Measurements from ENCODE around the gene CLCA2. TPM values are rescaled to one million over a fixed set of nuclear protein-coding genes. Genes with fewer than 3 reads are reported as not detected.

CLCA2 gene
- total RNA-seq, 1 experiment from 2014 or later: not detected

DNA sequence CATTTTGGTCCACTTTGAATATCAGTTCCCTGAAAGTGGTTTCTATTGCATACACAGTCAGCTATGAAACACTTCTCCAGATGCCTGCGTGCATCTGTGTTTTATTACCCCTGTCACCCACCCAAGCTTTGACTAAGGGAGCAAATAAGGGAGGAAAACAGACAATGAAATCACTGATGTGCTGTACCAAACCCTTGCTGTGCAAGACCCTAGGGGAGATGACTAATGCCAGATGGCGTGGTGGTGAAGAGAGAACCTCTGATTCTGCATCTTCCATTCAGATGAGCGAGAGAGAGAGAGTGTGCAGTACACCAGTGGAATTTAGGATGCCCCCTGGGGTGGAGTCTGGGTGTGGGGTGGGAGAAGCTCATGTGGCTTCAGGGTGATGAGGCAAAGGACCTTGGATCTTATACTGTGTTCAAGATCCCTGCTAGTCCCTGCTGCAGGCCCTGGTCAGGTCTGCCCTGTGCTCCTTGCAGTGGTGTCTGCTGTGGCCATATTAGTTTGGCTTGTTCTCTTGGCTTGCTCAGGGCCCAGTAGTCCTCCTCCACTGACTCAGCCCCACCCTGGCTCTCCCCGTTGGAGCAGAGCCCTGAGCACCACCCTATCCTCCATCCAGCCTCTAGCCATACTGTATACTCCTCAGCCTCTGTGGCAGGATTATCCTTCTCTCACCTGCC is 63.3 kb downstream of the CLCA2 start:
- Histone ChIP-seq H2BK15ac (ENCODE audit: low read depth, low read length) (no peak overlapping the region), H3K4me2 (ENCODE audit: insufficient read depth, insufficient read length, low read length) (no peak overlapping the region), H3K79me2 (ENCODE audit: insufficient read depth, low read length) (no peaks in the 10 kb centered on the region), H3K14ac (ENCODE audit: insufficient read depth, low read length) (no peak overlapping the region), H2BK12ac (ENCODE audit: insufficient read length, low read depth, low read length) (no peak overlapping the region), H2AFZ (ENCODE audit: low read length) (no peak overlapping the region), H2BK5ac (ENCODE audit: insufficient read length, low read length) (no peak overlapping the region), H3K56ac (ENCODE audit: insufficient read length, low read depth, low read length) (no peak overlapping the region), H4K8ac (replicated peaks; ENCODE audit: insufficient read length, low read depth, low read length) (no peak overlapping the region), H3K9me3 (ENCODE audit: control insufficient read depth, low read depth, low read length) (no peaks in the 10 kb centered on the region), H4K91ac (ENCODE audit: insufficient read length, low read depth, low read length) (no peak overlapping the region), H3K79me1 (ENCODE audit: insufficient read depth, low read depth, low read length, poor library complexity, severe bottlenecking) (no peaks in the 10 kb centered on the region), H3K4me1 (ENCODE audit: insufficient read depth, low read length) (no peaks in the 10 kb centered on the region), H3K23ac (ENCODE audit: insufficient read length, low read depth, low read length) (no peak overlapping the region), H3K18ac (ENCODE audit: insufficient read length, low read depth, low read length) (no peak overlapping the region), H3K23me2 (ENCODE audit: insufficient read length, low read depth, low read length, poor library complexity, severe bottlenecking) (peaks cover 2% of the 10 kb centered on the region), H2AK5ac (ENCODE audit: insufficient read length, low read length) (no peak overlapping the region), H4K20me1 (ENCODE audit: control insufficient read depth, insufficient read depth, insufficient read length) (no peaks in the 10 kb centered on the region), H3K27ac (ENCODE audit: insufficient read length, low read depth, low read length) (no peak overlapping the region), H3T11ph (ENCODE audit: low read length) (no peak overlapping the region), H2BK20ac (ENCODE audit: low read depth, low read length, poor library complexity, severe bottlenecking) (no peak overlapping the region), H3K9ac (ENCODE audit: extremely low read depth, insufficient read length, low read length) (no peak overlapping the region), H2BK120ac (ENCODE audit: low read depth, low read length, poor library complexity, severe bottlenecking) (no peak overlapping the region), H4K5ac (ENCODE audit: insufficient read length, low read depth, low read length) (no peak overlapping the region), H3K4ac (ENCODE audit: low read depth, low read length) (no peak overlapping the region), H3K27me3 (ENCODE audit: insufficient read depth, low read length) (no peaks in the 10 kb centered on the region)
- no CpG with 5 or more reads among the region's 4 CpGs for WGBS (ENCODE audit: extremely low coverage, insufficient read length, low lambda C conversion rate)
- no peaks in the 10 kb centered on the region for H3K27me3 Mint-ChIP-seq (ENCODE audit: low read depth)
- peaks cover 5 to 8% of the 10 kb centered on the region in 2 experiments for H3K4me1 Mint-ChIP-seq
- TF ChIP-seq, protein P1, sequence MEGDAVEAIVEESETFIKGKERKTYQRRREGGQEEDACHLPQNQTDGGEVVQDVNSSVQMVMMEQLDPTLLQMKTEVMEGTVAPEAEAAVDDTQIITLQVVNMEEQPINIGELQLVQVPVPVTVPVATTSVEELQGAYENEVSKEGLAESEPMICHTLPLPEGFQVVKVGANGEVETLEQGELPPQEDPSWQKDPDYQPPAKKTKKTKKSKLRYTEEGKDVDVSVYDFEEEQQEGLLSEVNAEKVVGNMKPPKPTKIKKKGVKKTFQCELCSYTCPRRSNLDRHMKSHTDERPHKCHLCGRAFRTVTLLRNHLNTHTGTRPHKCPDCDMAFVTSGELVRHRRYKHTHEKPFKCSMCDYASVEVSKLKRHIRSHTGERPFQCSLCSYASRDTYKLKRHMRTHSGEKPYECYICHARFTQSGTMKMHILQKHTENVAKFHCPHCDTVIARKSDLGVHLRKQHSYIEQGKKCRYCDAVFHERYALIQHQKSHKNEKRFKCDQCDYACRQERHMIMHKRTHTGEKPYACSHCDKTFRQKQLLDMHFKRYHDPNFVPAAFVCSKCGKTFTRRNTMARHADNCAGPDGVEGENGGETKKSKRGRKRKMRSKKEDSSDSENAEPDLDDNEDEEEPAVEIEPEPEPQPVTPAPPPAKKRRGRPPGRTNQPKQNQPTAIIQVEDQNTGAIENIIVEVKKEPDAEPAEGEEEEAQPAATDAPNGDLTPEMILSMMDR (conservative IDR thresholded peaks at IDR 0.05): no peak
- no peak overlapping the region; a peak in 1 of 7 replicates for H3K27ac Mint-ChIP-seq
- H3K4me3 Mint-ChIP-seq: no peak overlapping the region
- H3K36me3 Mint-ChIP-seq (ENCODE audit: insufficient read depth in 1 of 3, low read depth in 3 of 3): no peaks in the 10 kb centered on the region
- H3K9me3 Mint-ChIP-seq: no peaks in the 10 kb centered on the region; a peak in 1 of 5 replicates
- no peak for DNase-seq

All from H9 (cell line).